ENCODE data around the gene LYSMD1. TPM values are rescaled to one million over a fixed set of nuclear protein-coding genes. Genes with fewer than 3 reads are reported as not detected.

The LYSMD1 gene
- total and polyA plus RNA-seq, 2 donors (not counting 3 experiments of a cell fraction or from before 2014, with no cell fraction given) = 1.7 to 8.2 TPM

DNA sequence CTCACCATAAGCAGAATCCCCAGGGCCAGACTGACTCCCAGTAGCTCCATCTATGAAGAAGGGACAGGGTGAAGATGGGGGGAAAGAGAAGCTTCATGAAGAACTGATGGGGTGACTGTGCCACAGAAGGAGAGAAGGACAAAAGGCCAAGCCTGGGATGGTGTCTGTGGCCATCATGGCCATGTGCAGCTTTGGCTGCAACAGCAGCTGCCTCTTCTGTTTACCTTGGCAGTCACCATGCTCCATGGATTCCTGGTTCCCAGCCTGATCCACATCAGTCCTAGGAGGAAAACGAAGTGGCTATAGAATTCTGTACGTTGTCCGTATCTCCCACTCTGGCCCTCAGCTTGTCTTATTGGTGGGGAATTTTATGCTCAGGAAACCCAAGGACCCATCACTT lies 31.3 kb downstream of the LYSMD1 start:
- TF ChIP-seq EZH2 (IDR thresholded peaks at IDR 0.05; ENCODE audit: borderline replicate concordance, low read depth, low read length, severe bottlenecking) = no peak
- no peak for TF ChIP-seq POLR2AphosphoS5 (IDR thresholded peaks at IDR 0.05; ENCODE audit: insufficient read depth, low read depth, low read length)
- TF ChIP-seq FOS (IDR thresholded peaks at IDR 0.05; ENCODE audit: borderline replicate concordance, insufficient read depth, low read length) = no peak
- TF ChIP-seq JUN (IDR thresholded peaks at IDR 0.05; ENCODE audit: borderline replicate concordance, insufficient read depth, insufficient read length, low read depth) = no peak
- TF ChIP-seq POLR2A (IDR thresholded peaks at IDR 0.05; ENCODE audit: low read depth, low read length) = no peak
- TF ChIP-seq, protein P1, sequence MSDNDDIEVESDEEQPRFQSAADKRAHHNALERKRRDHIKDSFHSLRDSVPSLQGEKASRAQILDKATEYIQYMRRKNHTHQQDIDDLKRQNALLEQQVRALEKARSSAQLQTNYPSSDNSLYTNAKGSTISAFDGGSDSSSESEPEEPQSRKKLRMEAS (IDR thresholded peaks at IDR 0.05; ENCODE audit: insufficient read depth, insufficient read length) = no peak
- no peak for TF ChIP-seq CTCF (IDR thresholded peaks at IDR 0.05; ENCODE audit: extremely low read depth in 1 of 2, insufficient read depth in 1 of 2, low read depth in 1 of 2, low read length in 2 of 2)
- no peak for TF ChIP-seq MYC (IDR thresholded peaks at IDR 0.05; ENCODE audit: low read depth, low read length)
- no peak for TF ChIP-seq GATA2 (IDR thresholded peaks at IDR 0.05; ENCODE audit: insufficient read depth, insufficient read length, low read depth, low read length)
- CTCF ChIA-PET = interaction anchor here (0.7 to 6.6 kb wide), 3 partner anchors 21 to 35 kb away, joined by 3 to 53 read pairs (median 7); no protein-coding TSS in a partner anchor
- Histone ChIP-seq H3K27me3 (ENCODE audit: control insufficient read depth in 2 of 2, insufficient read depth in 2 of 2, low read length in 2 of 2) (no peaks in the 10 kb centered on the region), H2AFZ (ENCODE audit: low read depth, low read length) (no peak overlapping the region), H3K27ac (ENCODE audit: insufficient read depth, low read depth, low read length) (no peak overlapping the region), H3K4me1 (ENCODE audit: control insufficient read depth, extremely low read depth, insufficient read depth, low read length) (peaks cover 6% of the 10 kb centered on the region), H3K9me1 (replicated peaks; ENCODE audit: control insufficient read depth, extremely low read depth, insufficient read depth, low read length) (no peaks in the 10 kb centered on the region), H3K79me2 (ENCODE audit: control insufficient read depth, insufficient read depth, low read length) (no peaks in the 10 kb centered on the region), H3K4me3 (replicated peaks in 1 of 3; ENCODE audit: insufficient read depth in 1 of 3, low read depth in 1 of 3, low read length in 3 of 3) (no peak overlapping the region), H3K36me3 (ENCODE audit: control insufficient read depth in 2 of 2, extremely low read depth in 1 of 2, insufficient read depth in 2 of 2, low read length in 2 of 2) (peaks cover 2 to 52% of the 10 kb centered on the region in 2 experiments), H3K9me3 (replicated peaks; ENCODE audit: control insufficient read depth, insufficient read depth, low read length) (no peaks in the 10 kb centered on the region), H3K9ac (replicated peaks; ENCODE audit: extremely low read depth, insufficient read depth, low read length) (no peak overlapping the region), H3K4me2 (ENCODE audit: insufficient read depth, low read length) (no peak overlapping the region), H4K20me1 (replicated peaks; ENCODE audit: control insufficient read depth, extremely low read depth, insufficient read depth, low read length) (no peaks in the 10 kb centered on the region)
- intact Hi-C loops (cut with micrococcal nuclease) = loop anchor here (1.0 kb wide), 1 partner anchor 10 kb away; no protein-coding TSS in a partner anchor
- no peak for FAIRE-seq
- DNase-seq (ENCODE audit: low read depth, low spot score) = no peak
- POLR2A ChIA-PET = no interaction called here
- BruUV-seq (replicated peaks) = no TSS peak
- dilution Hi-C loops (cut with MboI; ENCODE audit: extremely low pct_ligation_motif_present, low sequenced_read_pairs) = no loop called here
